ENCODE data around the gene ZFYVE28. TPM values are rescaled to one million over a fixed set of nuclear protein-coding genes. Genes with fewer than 3 reads are reported as not detected.
"Not testable (repeated sequence)": the region's sequence is repeated elsewhere in the genome, so short reads cannot be mapped to it uniquely, and the experiment has no call there.

Gene ZFYVE28
- total and polyA plus RNA-seq, 2 of the 8 experiments (the other 6 are each of a cell fraction or from before 2014, with no cell fraction given) = 1.7 to 4.9 TPM

DNA sequence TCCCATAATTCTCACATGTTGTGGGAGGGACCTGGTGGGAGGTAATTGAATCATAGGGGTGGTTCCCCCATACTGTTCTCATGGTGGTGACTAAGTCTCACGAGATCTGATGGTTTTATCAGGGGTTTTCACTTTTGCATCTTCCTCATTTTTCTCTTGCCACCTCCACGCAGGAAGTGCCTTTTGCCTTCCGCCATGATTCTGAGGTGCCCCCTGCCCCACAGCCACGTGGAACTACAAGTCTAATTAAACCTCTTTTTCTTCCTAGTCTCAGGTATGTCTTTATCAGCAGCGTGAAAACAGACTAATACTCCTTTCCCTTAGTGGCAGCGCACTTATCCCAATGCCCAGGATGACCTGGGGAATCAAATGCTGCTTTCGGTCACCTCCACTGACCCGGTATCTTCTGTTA is 35.2 kb downstream of the ZFYVE28 start:
- H3K56ac ChIP-seq (replicated peaks; ENCODE audit: insufficient read length, low read depth, low read length); H3K9me3 ChIP-seq (ENCODE audit: insufficient read depth in 2 of 2, low read depth in 1 of 2, low read length in 1 of 2); H3K4me1 ChIP-seq (replicated peaks in 1 of 4; ENCODE audit: control insufficient read depth in 3 of 4, insufficient read depth in 4 of 4, low read length in 3 of 4); H2AFZ ChIP-seq (ENCODE audit: low read length); H4K91ac ChIP-seq (replicated peaks; ENCODE audit: insufficient read length, low read length); H4K5ac ChIP-seq (ENCODE audit: insufficient read length, low read depth, low read length); H3K36me3 ChIP-seq (ENCODE audit: control insufficient read depth in 2 of 4, insufficient read depth in 4 of 4, low read length in 3 of 4); H3K4me2 ChIP-seq (ENCODE audit: insufficient read depth in 1 of 2, low read depth in 2 of 2, low read length in 2 of 2); H2BK120ac ChIP-seq (replicated peaks; ENCODE audit: low read depth, low read length); H3K79me1 ChIP-seq (ENCODE audit: low read depth, low read length); H3K79me2 ChIP-seq (ENCODE audit: control insufficient read depth in 1 of 2, insufficient read depth in 2 of 2, low read length in 2 of 2); H4K20me1 ChIP-seq (replicated peaks in 1 of 2; ENCODE audit: control insufficient read depth in 1 of 2, insufficient read depth in 2 of 2, low read length in 2 of 2); H3K27me3 ChIP-seq (replicated peaks in 1 of 4; ENCODE audit: control insufficient read depth in 3 of 4, extremely low read depth in 1 of 4, insufficient read depth in 3 of 4, low read length in 3 of 4); H3K14ac ChIP-seq (ENCODE audit: insufficient read length); H3K27ac ChIP-seq (ENCODE audit: low read depth, low read length); H2BK5ac ChIP-seq (ENCODE audit: low read depth, low read length); FAIRE-seq; H2BK15ac ChIP-seq (ENCODE audit: low read length); H3K18ac ChIP-seq (ENCODE audit: extremely low read depth, low read length); CTCF ChIA-PET (ENCODE audit: partially characterized antibody); DNase-seq (ENCODE audit: low read depth in 1 of 2, low spot score in 2 of 2); H2BK20ac ChIP-seq (ENCODE audit: low read length); H2AK5ac ChIP-seq (ENCODE audit: low read depth, low read length); H3K4ac ChIP-seq (replicated peaks; ENCODE audit: insufficient read length, low read depth, low read length); H3K23me2 ChIP-seq (ENCODE audit: low read depth, low read length); H3K23ac ChIP-seq (ENCODE audit: insufficient read length); H2BK12ac ChIP-seq (ENCODE audit: low read depth, low read length); H3K9ac ChIP-seq (replicated peaks in 1 of 4; ENCODE audit: extremely low read depth in 1 of 4, low read depth in 3 of 4, low read length in 3 of 4); H4K8ac ChIP-seq (ENCODE audit: extremely low read depth, insufficient read depth, low read length); POLR2A ChIA-PET (ENCODE audit: partially characterized antibody); H3K4me3 ChIP-seq (ENCODE audit: extremely low read depth in 1 of 4, insufficient read depth in 2 of 4, low read depth in 3 of 4, low read length in 4 of 4): not testable (repeated sequence)
- WGBS, 2 experiments (ENCODE audit: extremely low coverage in 1 of 2, insufficient coverage in 1 of 2, insufficient read length in 1 of 2, insufficient replicate concordance in 2 of 2, low coverage in 1 of 2, low lambda C conversion rate in 2 of 2, missing lambda C conversion rate in 1 of 2) = 93% methylated on average over 8 of the region's 8 CpGs; no CpG with 5 or more reads in 1 of the 2 experiments

- DNase-seq (ENCODE audit: low read depth in 1 of 2, low spot score in 2 of 2); H4K91ac ChIP-seq (replicated peaks; ENCODE audit: insufficient read length, low read length); H2BK20ac ChIP-seq (ENCODE audit: low read length); POLR2A ChIA-PET (ENCODE audit: partially characterized antibody); H3K79me2 ChIP-seq (ENCODE audit: control insufficient read depth in 1 of 2, insufficient read depth in 2 of 2, low read length in 2 of 2); H3K4me1 ChIP-seq (replicated peaks in 1 of 4; ENCODE audit: control insufficient read depth in 3 of 4, insufficient read depth in 4 of 4, low read length in 3 of 4); FAIRE-seq; H2AFZ ChIP-seq (ENCODE audit: low read length); H4K5ac ChIP-seq (ENCODE audit: insufficient read length, low read depth, low read length); H2BK120ac ChIP-seq (replicated peaks; ENCODE audit: low read depth, low read length); H2BK15ac ChIP-seq (ENCODE audit: low read length); H2AK5ac ChIP-seq (ENCODE audit: low read depth, low read length); H3K27ac ChIP-seq (ENCODE audit: low read depth, low read length); H3K4ac ChIP-seq (replicated peaks; ENCODE audit: insufficient read length, low read depth, low read length); H3K36me3 ChIP-seq (ENCODE audit: control insufficient read depth in 2 of 4, insufficient read depth in 4 of 4, low read length in 3 of 4); H3K4me2 ChIP-seq (ENCODE audit: insufficient read depth in 1 of 2, low read depth in 2 of 2, low read length in 2 of 2); H3K9ac ChIP-seq (replicated peaks in 1 of 4; ENCODE audit: extremely low read depth in 1 of 4, low read depth in 3 of 4, low read length in 3 of 4); CTCF ChIA-PET (ENCODE audit: partially characterized antibody); H2BK5ac ChIP-seq (ENCODE audit: low read depth, low read length); H3K27me3 ChIP-seq (replicated peaks in 1 of 4; ENCODE audit: control insufficient read depth in 3 of 4, extremely low read depth in 1 of 4, insufficient read depth in 3 of 4, low read length in 3 of 4); H3K9me3 ChIP-seq (ENCODE audit: insufficient read depth in 2 of 2, low read depth in 1 of 2, low read length in 1 of 2); H4K20me1 ChIP-seq (replicated peaks in 1 of 2; ENCODE audit: control insufficient read depth in 1 of 2, insufficient read depth in 2 of 2, low read length in 2 of 2); H3K14ac ChIP-seq (ENCODE audit: insufficient read length); H3K23me2 ChIP-seq (ENCODE audit: low read depth, low read length); H3K4me3 ChIP-seq (ENCODE audit: extremely low read depth in 1 of 4, insufficient read depth in 2 of 4, low read depth in 3 of 4, low read length in 4 of 4); H3K23ac ChIP-seq (ENCODE audit: insufficient read length); H3K18ac ChIP-seq (ENCODE audit: extremely low read depth, low read length); H3K79me1 ChIP-seq (ENCODE audit: low read depth, low read length); H2BK12ac ChIP-seq (ENCODE audit: low read depth, low read length); H4K8ac ChIP-seq (ENCODE audit: extremely low read depth, insufficient read depth, low read length); H3K56ac ChIP-seq (replicated peaks; ENCODE audit: insufficient read length, low read depth, low read length): not testable (repeated sequence)
- 92% methylated on average over 7 of the region's 7 CpGs; no CpG with 5 or more reads in 1 of the 2 experiments for WGBS, 2 experiments (ENCODE audit: extremely low coverage in 1 of 2, insufficient coverage in 1 of 2, insufficient read length in 1 of 2, insufficient replicate concordance in 2 of 2, low coverage in 1 of 2, low lambda C conversion rate in 2 of 2, missing lambda C conversion rate in 1 of 2)
These were observed 35.7 kb downstream of the ZFYVE28 start for GRCh38 chr4:2382769-2383202.

Measured in H1 (cell line).